Astrocyte of the spinal cord (primary cell): Measurements from ENCODE around the gene TMEM88.

Experiments
- DNase-seq: peaks from one replicate; pipeline ENCODE4 v3.0.0; 2011; ENCODE audit warnings: low read depth, low spot score
- H3K4me3 ChIP-seq: 2 replicates; pipeline ENCODE4 v1.5.1; 2011; ENCODE audit warnings: low read depth, mild to moderate bottlenecking, low read length, moderate library complexity
- CTCF ChIP-seq: IDR thresholded peaks from 2 replicates; pipeline ENCODE4 v1.5.1; 2012; ENCODE audit warnings: low read depth, mild to moderate bottlenecking, low read length, inconsistent platforms
- in situ Hi-C: cut with HindIII; loops from 2 replicates; pipeline ENCODE4 v1.10.0; 2017; ENCODE audit warnings: low sequenced_read_pairs

TMEM88 gene

GRCh38 chr17:7835814-7836595, 18.9 kb upstream of the TMEM88 start:
- DNase-seq, result peak; percentile 70
- TF ChIP-seq CTCF, result no peak
- in situ Hi-C loops, result no loop called here
- H3K4me3 ChIP-seq, result peak overlapping the region; percentile 74

DNA sequence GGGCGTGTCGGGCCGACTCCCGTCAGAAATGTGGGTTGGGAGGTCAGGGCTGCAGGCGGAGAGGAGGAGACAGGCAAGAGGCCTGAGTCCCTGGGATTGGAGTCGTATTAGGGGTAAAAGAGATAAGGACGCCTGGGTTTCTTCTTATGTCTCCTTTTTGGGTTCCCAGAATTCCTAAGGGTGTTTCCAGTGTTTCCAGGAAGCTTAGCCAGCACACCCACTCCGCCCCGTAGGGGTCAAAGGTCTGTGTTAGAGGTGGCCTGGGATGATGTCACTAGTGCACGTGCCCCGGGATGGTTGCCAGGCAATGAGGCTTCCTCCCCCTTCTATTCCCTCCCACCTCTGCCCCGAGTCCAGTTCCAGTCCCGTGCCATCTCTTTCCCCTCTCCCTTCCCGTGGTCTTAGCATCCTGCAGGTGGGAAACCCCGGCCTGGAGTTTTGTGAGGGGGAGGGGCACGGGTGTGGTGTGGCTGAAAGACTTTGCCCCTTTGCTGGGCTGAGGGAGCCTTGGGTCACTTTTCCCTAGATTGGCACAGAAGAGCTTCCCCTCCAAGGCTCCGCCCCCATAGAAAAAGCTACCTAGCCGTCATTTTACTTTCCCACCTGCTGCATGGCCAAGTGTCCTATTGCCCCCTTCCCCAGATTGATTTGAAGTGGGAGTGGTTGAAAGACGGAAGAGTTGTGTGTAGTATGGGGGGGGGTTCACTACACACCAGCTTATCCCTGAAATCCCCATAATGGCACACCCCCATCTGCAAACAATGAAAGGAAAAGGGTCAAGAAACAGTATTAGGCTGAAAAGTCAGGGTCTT, 18.1 kb upstream of the TMEM88 start:
- H3K4me3 ChIP-seq, result peak overlapping the region; percentile 74
- DNase-seq, result peak; percentile 91
- in situ Hi-C loops, result no loop called here
- no peak for TF ChIP-seq CTCF

- in situ Hi-C loops, result no loop called here
- DNase-seq, result peak; percentile 12
- peak overlapping the region; percentile 74 for H3K4me3 ChIP-seq
- no peak for TF ChIP-seq CTCF
Observed at GRCh38 chr17:7837408-7838088, 17.3 kb upstream of the TMEM88 start.

GRCh38 chr17:7838090-7839075, 16.5 kb upstream of the TMEM88 start:
- no peak for TF ChIP-seq CTCF
- peak overlapping the region; percentile 74 for H3K4me3 ChIP-seq
- DNase-seq, result peak; percentile 56
- in situ Hi-C loops, result no loop called here

GRCh38 chr17:7839190-7839875, 15.5 kb upstream of the TMEM88 start:
- in situ Hi-C loops, result no loop called here
- H3K4me3 ChIP-seq, result peak overlapping the region; percentile 74
- TF ChIP-seq CTCF, result no peak
- no peak for DNase-seq
